Activated CD8-positive, alpha-beta memory T cell treated with anti-CD3 and anti-CD28 coated beads for 4 hours (primary cell): ENCODE results near the gene MTCP1.
A peak's percentile ranks its signal among the peaks of the same experiment; 100 is the strongest.

Source experiments
- DNase-seq, 2 donors: peaks; one replicate each; pipeline ENCODE4 v3.0.0-alpha.2; 2020; ENCODE audit warnings: low read depth in 2 of 2

MTCP1 gene, protein sequence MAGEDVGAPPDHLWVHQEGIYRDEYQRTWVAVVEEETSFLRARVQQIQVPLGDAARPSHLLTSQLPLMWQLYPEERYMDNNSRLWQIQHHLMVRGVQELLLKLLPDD

GRCh38 chrX:155070975-155071693 lies at the start of gene MTCP1, which contains the start of the genes BRCC3 and CMC4:
MTCP1 (minus strand) TSS chrX:155071136; CDS start chrX:155066010, 5,126 bp downstream.
BRCC3 (plus strand) TSS chrX:155071508; CDS start chrX:155071528, 20 bp downstream.
CMC4 (minus strand) TSS chrX:155071136; CDS start chrX:155064023, 7,113 bp downstream.
- DNase-seq, result peak; percentile 48 to 50

DNA sequence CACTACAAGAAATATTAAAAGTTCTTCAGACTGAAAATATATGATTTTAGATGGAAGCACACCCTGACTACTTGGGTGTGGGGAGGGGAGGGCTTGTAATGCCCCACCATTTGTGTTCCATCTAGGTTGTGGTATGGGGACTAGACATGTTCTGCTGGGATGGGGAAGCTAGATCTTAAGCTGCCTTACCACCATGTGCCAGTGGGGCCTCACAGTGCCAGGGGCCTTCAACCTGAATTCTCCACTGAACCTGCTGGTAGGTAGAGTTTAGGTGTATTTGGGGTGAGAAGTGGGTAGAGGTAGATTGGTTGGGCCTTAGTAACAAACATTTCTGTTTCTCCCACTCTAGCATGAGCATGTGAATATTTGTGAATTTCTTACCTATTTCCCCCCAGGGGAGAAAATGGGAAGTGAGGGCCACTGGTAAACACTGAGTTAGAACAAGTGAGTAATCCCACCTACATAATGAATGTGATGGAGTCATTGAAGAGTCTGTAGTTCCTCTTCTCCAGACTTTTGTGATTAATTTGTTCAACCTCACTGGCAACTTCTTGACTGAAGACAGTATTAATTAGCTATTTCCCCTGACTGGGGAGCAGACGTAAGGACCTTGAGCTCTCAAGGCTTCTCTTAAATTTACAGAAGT lies 44.4 kb upstream of the MTCP1 start:
- no peak for DNase-seq

DNA sequence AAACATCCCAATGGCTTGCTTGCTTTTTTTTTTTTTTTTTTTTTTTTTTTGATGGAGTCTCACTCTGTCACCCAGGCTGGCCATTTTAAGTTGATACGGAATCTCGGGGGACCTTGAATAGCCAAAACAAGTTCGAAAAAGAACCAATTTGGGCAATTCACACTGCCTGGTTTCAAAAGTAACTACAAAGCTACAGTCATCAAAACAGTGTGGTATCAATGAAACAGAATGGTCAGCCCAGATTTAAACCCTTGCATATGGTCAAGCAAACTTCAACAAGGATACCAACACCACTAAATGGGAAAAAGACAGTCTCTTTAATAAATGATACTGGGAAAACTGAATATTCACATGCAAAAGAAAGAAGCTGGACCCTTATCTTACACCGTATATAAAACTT lies 42.2 kb upstream of the MTCP1 start:
- no peak for DNase-seq

DNA sequence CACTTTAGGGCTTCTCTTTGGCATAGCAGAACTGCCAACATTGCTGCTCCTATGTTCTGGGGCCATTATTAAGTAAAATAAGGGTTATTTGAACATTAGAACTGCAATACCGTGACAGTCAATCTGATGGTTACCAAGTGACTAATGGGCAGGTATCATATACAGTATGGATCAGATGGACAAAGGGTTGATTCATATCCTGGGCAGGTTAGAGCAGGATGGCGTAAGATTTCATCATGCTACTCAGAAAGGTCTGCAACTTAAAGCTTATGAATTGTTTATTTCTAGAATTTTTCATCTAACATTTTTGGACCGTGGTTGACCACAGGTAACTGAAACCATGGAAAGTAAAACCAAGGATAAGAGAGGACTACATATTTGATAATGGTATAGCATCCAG lies 41.2 kb upstream of the MTCP1 start:
- DNase-seq, result no peak

DNA sequence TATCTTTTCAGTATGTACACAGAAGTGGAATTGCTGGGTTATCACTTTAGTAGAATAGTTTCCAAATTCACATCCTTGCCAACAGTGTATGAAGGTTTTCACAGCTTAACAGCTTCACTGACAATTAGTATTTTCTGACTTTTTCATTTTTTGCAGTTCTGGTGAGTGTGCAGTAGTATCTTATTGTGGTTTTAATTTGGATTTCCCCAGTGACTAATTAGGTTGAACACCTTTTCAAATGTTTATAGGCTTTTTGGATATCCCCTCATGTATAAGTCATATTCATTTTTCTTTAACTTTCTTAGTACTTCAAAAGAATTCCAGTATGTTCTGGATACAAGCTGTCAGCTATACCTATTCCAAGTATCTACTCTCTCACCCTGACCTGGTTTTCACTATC lies 37.5 kb upstream of the MTCP1 start:
- DNase-seq, result no peak

DNA sequence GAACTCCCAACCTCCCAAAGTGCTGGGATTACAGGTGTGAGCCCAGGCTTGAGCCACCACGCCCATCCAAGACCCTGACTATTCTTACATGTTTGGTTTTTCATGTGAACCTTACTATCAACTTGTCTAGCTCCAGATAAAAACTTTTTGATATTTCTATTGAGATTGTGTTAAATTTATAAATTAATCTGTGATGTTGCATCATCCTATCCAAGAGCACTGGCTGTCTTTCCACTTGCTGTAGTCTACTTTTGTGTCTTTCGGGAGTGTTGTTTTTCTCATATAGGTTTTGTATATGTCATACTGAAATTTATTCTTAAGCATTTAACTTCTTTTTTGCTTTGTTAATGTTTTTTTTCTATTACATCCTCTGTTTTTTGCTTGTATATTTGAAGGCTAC lies 35.0 kb upstream of the MTCP1 start:
- no peak for DNase-seq

DNA sequence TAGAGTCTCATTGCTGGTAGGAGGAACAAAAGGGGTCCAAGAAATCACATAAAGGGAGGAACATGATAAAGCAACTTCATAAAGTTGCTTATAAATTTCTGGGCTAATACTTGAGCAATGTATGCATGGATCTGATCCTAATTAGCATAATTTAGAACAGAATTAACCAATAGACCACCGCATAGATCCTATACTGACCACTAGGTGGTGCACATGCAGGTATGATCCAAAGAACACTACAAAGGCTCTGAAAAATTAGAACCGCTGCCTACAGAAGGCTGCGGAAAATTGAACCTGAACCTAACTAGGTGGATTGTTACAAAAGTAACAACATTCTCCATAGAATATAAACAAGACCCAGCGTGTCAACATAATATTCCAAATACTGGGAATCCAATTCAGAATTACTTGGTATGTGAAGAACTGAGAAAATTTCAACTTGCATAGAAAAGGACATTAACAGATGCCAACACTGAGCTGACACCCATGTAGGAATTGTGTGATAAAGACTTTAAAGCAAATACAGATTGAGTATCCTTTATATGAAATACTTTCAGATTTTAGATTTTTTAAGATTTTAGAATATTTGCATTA lies 23.6 kb upstream of the MTCP1 start:
- peak in 1 of 2 donors; percentile 2 for DNase-seq

DNA sequence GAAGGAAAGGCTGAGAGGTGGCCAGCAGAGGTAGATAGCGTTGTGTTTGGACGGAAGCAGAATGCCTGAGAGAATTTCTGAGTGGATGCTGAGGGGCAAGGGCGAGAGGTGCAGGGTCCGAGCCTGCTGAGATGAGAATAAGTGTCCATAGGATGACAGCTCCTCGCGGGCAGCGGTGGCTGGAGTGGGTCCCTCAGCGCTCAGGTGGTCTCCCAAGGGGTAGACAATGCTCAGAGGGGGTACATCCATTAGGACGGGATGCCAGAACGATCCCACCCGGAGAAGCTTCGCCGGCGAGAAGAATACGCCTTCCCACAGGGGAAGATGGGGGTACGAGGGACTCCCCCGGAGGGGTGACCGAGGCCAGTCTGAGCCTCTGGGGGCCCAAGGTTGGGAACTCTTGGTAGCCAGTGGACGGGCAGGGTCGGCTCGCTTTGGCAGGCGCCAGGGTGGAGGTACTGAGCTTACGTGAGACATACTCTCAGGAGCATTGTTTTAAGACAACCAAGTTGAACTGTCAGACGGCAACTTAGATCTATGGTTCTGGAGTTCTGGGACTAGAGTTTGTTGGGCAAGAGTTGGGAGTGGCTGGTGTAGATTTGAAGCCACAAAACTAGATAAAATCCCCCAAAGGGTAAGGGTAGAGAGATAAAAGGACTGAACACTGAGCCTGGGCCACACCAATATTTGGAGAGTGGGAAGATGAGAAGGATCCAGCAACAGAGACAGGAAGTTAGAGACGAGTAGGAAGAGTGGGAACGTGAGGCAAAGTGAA lies 16.2 kb upstream of the MTCP1 start:
- no peak for DNase-seq

DNA sequence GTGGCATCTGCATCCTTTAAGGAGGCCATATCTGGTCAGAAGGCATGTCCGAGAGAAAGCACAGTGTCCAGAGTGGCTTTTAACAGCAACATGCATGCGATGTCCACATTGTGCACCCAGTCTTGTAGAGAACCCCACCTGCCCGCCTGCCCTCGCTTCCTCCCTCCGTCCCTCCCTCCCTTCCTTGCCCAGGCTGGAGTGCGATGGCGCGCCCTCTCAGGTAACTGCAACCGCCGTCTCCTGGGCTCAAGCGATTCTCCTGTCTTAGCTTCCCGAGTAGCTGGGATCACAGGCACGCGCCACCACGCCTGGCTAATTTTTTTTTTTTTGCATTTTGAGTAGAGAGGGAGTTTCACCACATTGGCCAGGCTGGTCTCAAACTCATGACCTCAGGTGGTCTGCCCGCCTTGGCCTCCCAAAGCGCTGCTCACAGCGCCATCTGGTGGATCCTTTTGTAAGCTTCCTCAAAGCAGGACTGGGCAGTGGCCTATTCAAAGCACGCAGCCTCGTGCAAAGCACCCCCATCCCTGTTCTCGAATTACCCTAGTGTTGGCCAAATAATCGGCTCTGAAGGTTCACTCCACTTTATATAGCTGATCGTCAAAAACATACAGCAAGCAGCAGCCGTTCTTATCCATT lies 15.4 kb upstream of the MTCP1 start:
- DNase-seq, result peak in 1 of 2 donors; percentile 2

GRCh38 chrX:155071694-155072280 lies 851 bp upstream of the MTCP1 start:
- DNase-seq, result no peak

GRCh38 chrX:155070663-155070974 lies 317 bp downstream of the MTCP1 start:
- DNase-seq, result no peak

GRCh38 chrX:155070038-155070437 lies 898 bp downstream of the MTCP1 start:
- no peak for DNase-seq

DNA sequence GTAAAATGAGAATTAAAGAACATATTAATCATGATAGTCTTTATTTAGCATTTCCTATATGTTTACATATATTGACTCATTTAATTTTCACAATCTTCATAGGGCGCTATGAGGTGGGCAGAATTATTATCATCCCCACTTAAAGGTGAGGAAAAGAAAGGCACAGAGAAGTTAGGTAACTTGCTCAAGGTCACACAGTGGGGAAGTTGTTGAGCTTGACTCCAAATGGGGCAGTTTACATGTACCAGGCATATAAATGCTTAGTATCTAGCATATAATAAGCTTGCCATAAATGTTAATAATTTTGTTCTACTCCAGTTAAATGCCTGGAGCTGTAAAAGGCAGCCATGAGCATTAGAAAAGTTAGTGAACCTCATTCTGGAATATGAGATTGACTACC lies 1.5 kb downstream of the MTCP1 start:
- no peak for DNase-seq

- DNase-seq, result no peak
Measured at GRCh38 chrX:155068165-155068564, 2.8 kb downstream of the MTCP1 start.

DNA sequence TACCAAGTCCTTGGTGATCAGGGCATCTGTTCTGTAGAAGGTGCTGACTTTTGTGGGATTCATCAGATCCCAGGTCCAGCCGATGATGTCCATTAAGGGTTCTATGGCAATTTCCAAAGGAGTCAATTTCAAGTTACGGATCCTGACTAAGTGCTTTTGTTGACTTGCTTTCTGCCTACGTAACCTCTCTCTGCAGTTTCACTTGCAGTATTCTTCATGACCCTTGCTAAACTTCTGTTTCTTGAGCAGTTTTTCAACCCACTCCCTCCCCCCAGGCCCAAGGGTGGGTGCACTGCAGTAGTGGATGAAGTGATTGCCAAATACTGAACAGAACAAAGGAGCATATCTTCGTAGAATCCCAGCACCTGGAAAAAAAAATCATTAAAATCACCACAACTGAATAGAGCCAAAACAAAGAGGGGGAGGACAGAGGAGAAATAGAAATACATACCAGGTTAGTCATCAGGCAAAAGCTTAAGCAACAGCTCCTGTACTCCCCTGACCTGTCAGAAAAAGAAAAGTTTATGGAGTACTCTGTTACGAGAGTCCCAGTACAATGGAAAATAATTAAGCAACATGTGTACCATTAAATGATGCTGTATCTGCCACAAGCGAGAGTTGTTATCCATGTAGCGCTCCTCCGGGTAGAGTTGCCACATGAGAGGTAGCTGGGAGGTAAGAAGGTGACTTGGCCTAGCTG lies 5.8 kb downstream of the MTCP1 start:
- DNase-seq, result no peak

DNA sequence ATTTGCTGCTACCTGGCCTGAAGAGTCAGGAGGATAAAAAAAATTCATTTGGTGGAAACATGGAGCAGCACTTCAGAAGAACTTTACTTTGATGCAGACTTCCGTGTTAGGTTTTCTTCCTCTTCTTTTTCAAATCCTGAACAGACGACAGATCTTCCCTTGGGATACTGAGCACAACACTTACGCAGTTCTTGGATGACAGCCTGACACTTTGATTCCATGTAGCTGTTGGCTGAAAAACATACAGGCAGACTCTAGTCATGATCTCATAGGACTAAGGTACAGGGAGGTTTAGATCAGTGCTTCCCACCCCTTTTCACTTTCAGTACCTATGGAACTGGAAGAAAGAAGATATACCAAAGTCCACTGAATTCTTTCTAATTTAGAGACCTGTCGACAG lies 9.2 kb downstream of the MTCP1 start:
- DNase-seq, result no peak

DNA sequence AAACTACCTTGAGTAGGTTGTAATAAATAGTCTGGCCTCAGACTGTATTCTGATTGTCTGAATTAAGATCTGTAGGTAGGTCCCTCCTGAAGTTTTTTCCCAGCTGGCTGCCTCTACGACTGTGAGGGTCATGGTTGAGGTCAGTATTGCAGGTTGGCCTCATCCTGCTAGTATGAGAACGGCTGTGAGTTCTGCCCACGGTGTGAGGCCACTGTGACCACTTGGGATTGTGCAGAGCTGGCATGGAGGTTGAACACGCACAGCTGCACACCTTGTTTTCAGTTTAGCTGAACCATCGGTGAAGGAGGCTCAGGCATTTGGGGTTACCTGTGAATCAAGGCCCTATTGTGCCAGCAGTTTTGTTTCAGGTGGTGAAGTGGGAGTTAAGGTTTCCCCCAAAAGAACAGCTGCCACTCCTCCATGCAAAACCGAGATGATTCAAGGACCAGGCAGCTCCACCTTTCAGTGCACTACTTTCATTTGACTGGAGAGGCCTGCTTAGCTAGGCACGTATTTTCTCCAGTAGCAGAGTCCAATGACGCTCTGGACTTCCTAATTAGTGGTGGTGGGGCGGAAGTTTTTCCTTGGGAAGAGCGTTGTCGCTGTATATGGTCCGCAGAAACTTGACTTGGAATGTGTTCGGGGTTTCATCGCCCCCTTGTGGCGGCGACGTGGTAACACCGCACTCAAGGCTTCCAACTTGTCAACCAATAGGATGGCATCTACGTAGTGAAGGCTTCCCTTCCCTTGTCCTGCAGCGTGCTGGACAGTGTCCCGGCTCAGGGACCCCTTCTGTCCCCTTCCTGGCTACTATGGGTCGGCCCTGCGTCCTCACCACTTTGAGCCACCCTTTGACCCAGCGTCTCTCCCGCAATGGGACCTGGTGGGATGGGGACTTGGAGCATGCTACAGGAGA lies 13.8 kb downstream of the MTCP1 start:
- no peak for DNase-seq

DNA sequence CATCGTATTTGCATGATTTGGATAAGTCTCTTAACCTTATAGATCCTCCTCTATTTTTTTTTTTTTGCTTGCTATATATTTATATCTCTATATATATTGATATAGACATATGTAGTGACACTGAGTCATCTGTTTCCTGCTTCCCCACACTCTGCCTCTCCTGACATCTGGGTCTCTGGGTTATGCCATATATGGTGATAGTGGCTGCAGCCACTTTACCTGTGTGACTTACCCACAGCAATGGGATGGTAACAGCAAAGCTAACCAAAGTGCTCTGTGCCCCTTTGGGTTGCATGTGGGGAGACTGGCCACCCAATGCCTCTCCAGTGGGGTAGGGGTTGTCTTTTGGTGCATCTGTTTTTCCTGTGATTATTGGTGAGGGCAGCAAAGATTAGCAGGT lies 14.5 kb downstream of the MTCP1 start:
- DNase-seq, result no peak

DNA sequence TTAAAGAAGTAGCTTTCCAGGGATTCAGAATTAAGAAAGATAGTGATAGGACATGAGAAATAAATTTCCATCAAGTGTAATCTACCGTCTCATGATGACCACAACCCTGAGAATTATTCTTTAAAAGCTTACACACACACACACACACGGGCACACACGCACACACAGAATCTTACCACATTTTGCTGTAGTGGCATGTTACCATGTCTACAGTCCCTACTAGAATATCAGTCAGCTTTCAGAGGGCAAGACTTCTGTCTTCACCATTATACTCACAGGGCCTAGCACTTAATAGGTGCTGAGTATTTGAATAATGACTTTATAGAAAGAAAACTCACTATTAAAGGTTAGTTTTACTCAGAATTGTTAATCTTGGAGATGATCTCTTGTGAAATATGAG lies 15.4 kb downstream of the MTCP1 start:
- no peak for DNase-seq

DNA sequence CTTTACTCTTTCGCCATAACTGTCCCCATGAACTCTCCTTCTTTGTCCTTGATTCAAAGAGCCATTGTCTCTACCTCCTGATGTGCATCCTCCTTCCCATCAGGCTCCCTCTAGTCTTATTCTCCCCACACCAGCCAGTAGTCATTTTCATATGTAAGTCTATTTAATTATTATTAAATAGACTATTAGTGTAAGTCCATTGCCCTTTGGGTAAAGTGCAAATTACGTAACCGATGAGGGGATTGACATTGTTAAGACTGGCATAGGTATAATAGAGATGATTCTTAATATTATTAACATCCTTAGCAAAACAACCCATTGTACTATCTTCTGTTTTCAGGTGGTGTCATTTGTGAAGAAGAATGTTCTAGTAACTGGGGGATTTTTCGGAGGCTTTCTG lies 16.7 kb downstream of the MTCP1 start:
- DNase-seq, result no peak
